GM12878 (cell line): ENCODE data around the gene KDM4C. TPM values are rescaled to one million over a fixed set of nuclear protein-coding genes. Genes with fewer than 3 reads are reported as not detected.

Experiments
- ATAC-seq: fragments of 200-7000 bp; cut with Tn5 transposase; 3 replicates; pipeline ENCODE4 v1.9.1; 2020; ENCODE audit warnings: mild to moderate bottlenecking, moderate library complexity
- BruUV-seq: library from RNA; stranded (reverse); fragments of 400-500 nt; replicated peaks from 2 replicates; lab custom pipeline; 2021; lab: Mats Ljungman, UMichigan
- CTCF ChIA-PET: fragments of 300-600 bp; sonication (Branson Sonifier 250); formaldehyde crosslinking; extraction: SDS; loops from one replicate; lab custom pipeline; 2021; ENCODE audit warnings: inconsistent platforms; lab: Yijun Ruan, JAX
- POLR2A ChIA-PET: fragments of 350-600 bp; formaldehyde crosslinking; extraction: SDS; loops from one replicate; lab custom pipeline; 2021; ENCODE audit warnings: inconsistent platforms; lab: Charles Lee
- RAD21 ChIA-PET: fragments of 300-600 bp; sonication (Branson Sonifier 250); formaldehyde crosslinking; loops from one replicate; lab custom pipeline; 2023; ENCODE audit warnings: antibody characterized with exemption; ENCODE audit not compliant: unreplicated experiment; lab: Charles Lee
- SMC1A ChIA-PET: fragments of 300-600 bp; sonication (Branson Sonifier 250); formaldehyde crosslinking; loops from one replicate; lab custom pipeline; 2023; ENCODE audit not compliant: unreplicated experiment, uncharacterized antibody; lab: Charles Lee
- DNase-seq: peaks from one replicate; pipeline ENCODE4 v3.0.0-alpha.2; 2011; ENCODE audit warnings: low read depth, low spot score
- FAIRE-seq: peaks from 3 replicates; lab custom pipeline; 2011; peaks lifted over from hg19 to GRCh38; lab: Jason Lieb, UNC
- H2AFZ ChIP-seq: 2 replicates; pipeline ENCODE4 v1.6.0; 2011; ENCODE audit warnings: low read depth, low read length, control low read depth; ENCODE audit not compliant: control insufficient read depth
- H3K27ac ChIP-seq: 2 replicates; pipeline ENCODE4 v1.5.1; 2011; ENCODE audit warnings: control low read depth; ENCODE audit not compliant: control insufficient read depth, insufficient read depth
- H3K27me3 ChIP-seq, 2 experiments: replicated peaks in 1 of 2; 2 replicates each; pipeline versions ENCODE4 v1.6.0 to v1.6.1; 2011; ENCODE audit warnings: low read length in 1 of 2; ENCODE audit not compliant: control insufficient read depth in 2 of 2, insufficient read depth in 2 of 2
- H3K36me3 ChIP-seq, 2 experiments: 2 replicates each; pipeline ENCODE4 v1.5.1; 2011; ENCODE audit warnings: low read length in 1 of 2; ENCODE audit not compliant: control insufficient read depth in 2 of 2, insufficient read depth in 2 of 2
- H3K4me1 ChIP-seq: 2 replicates; pipeline ENCODE4 v1.6.1; 2011; ENCODE audit warnings: mild to moderate bottlenecking, low read length, moderate library complexity, mixed read lengths; ENCODE audit not compliant: control insufficient read depth, insufficient read depth
- H3K4me2 ChIP-seq: 2 replicates; pipeline ENCODE4 v1.6.0; 2011; ENCODE audit warnings: control low read depth; ENCODE audit not compliant: control insufficient read depth, insufficient read depth
- H3K4me3 ChIP-seq: fragments of 200-600 bp; sonication (generic); 2 replicates; pipeline ENCODE4 v1.5.1; 2016
- H3K79me2 ChIP-seq: 2 replicates; pipeline ENCODE4 v1.6.0; 2011; ENCODE audit warnings: low read length; ENCODE audit not compliant: control insufficient read depth, insufficient read depth
- H3K9ac ChIP-seq: 2 replicates; pipeline ENCODE4 v1.8.0; 2011; ENCODE audit warnings: low read length, control low read depth, mixed read lengths; ENCODE audit not compliant: control insufficient read depth, insufficient read depth
- H3K9me3 ChIP-seq: replicated peaks from 3 replicates; pipeline ENCODE4 v1.5.1; 2011; ENCODE audit warnings: mild to moderate bottlenecking, low read length; ENCODE audit not compliant: control insufficient read depth, insufficient read depth
- H4K20me1 ChIP-seq: 2 replicates; pipeline ENCODE4 v1.6.0; 2011; ENCODE audit not compliant: control insufficient read depth, insufficient read depth
- BCL11A ChIP-seq: IDR thresholded peaks from 2 replicates; pipeline ENCODE4 v1.6.1; 2011; ENCODE audit warnings: low read depth, low read length
- CBX3 ChIP-seq: fragments of 200-600 bp; sonication (generic); IDR thresholded peaks from 2 replicates; pipeline ENCODE4 v1.6.1; 2016; ENCODE audit warnings: low read depth, borderline replicate concordance
- ELK1 ChIP-seq: IDR thresholded peaks from 2 replicates; pipeline ENCODE4 v1.6.1; 2012; ENCODE audit warnings: low read depth, low read length, improper control_type of control experiment
- ETV6 ChIP-seq, 2 experiments: fragments of 450-650 bp in 1 of 2; IDR thresholded peaks in 1 of 2; conservative IDR thresholded peaks in 1 of 2; 2 replicates each; pipeline ENCODE4 v1.6.1; 2014; ENCODE audit warnings: antibody characterized with exemption in 1 of 2, borderline replicate concordance in 1 of 2, low read depth in 1 of 2, mild to moderate bottlenecking in 1 of 2, moderate library complexity in 1 of 2
- MYB ChIP-seq: fragments of 150-350 bp; IDR thresholded peaks from 2 replicates; pipeline ENCODE4 v1.6.1; 2014; ENCODE audit warnings: mild to moderate bottlenecking, low read depth, low read length, borderline replicate concordance
- STAT3 ChIP-seq: IDR thresholded peaks from 2 replicates; pipeline ENCODE4 v1.6.1; 2011; ENCODE audit warnings: low read depth, low read length, improper control_type of control experiment
- TBL1XR1 ChIP-seq: IDR thresholded peaks from 2 replicates; pipeline ENCODE4 v1.6.1; 2012; ENCODE audit warnings: low read depth, low read length, improper control_type of control experiment
- WGBS: methylation state at CpG from one replicate; pipeline ENCODE4 v1.1.6; 2016; ENCODE audit warnings: low lambda C conversion rate; ENCODE audit not compliant: insufficient replicate concordance, insufficient coverage; ENCODE audit errors: missing lambda C conversion rate; 5-methylcytosine and 5-hydroxymethylcytosine counted together
- in situ Hi-C: fragments of 300-500 bp; cut with MboI; formaldehyde crosslinking; loops from 9 replicates; pipeline ENCODE4 v1.14.3; 2018; ENCODE audit warnings: mixed read lengths
- intact Hi-C: fragments of 100-400 bp; cut with micrococcal nuclease; formaldehyde crosslinking; loops from one replicate; pipeline ENCODE4 v1.14.2; 2022; ENCODE audit not compliant: unreplicated experiment
- polyA plus RNA-seq, 11 experiments: library from polyadenylated mRNA; depleted of rRNA in 4 of 11; unstranded in 6 of 11; stranded (reverse) in 5 of 11; fragments of >200 nt; fragmentation: Nextera tagmentation in 4 of 11; fragmentation: Illumina TruSeq in 1 of 11; extraction: Ambion mirVana in 4 of 11; extraction: Trizol in 1 of 11; gene quantifications; 1 replicate in 1 of 11; 2 replicates in 10 of 11; pipeline versions ENCODE4 v1.2.1 to v1.2.3, GENCODE V29; 2011 to 2016; ENCODE audit warnings: inconsistent platforms in 2 of 11, missing spikeins in 2 of 11, low read depth in 1 of 11
- total RNA-seq, 4 experiments: library from RNA; depleted of rRNA in 3 of 4; stranded (reverse); fragments of >200 nt in 3 of 4; fragmentation: Illumina TruSeq in 1 of 4; extraction: Trizol in 1 of 4; gene quantifications; 2 replicates each; pipeline versions ENCODE4 v1.2.1 to v1.2.3, GENCODE V29; 2013 to 2021

KDM4C gene
- total and polyA plus RNA-seq, 10 of the 15 experiments (the other 5 are each of a cell fraction or from before 2014, with no cell fraction given): 6.8 to 41.2 (median 20.1) TPM

- in situ Hi-C loops: no loop called here
- WGBS: 95% methylated on average over 3 of the region's 3 CpGs
Observed at GRCh38 chr9:6938447-6938846, 180.7 kb downstream of the KDM4C start.

More at GRCh38 chr9:6938447-6938846, 180.7 kb downstream of the KDM4C start:
- no peaks in the 10 kb centered on the region for H3K27me3 ChIP-seq
- RAD21 ChIA-PET: no interaction called here
- no TSS peak for BruUV-seq
- DNase-seq: no peak
- POLR2A ChIA-PET: interaction anchor here (1.0 kb wide), 1 partner anchor 21 kb away, joined by 3 read pairs; no protein-coding TSS in a partner anchor
- SMC1A ChIA-PET: interaction anchor here (1.3 to 1.5 kb wide), 3 partner anchors 9 to 15 kb away, joined by 3 to 4 read pairs (median 4); no protein-coding TSS in a partner anchor
- H3K79me2 ChIP-seq: no peaks in the 10 kb centered on the region
- no peak overlapping the region for H3K4me2 ChIP-seq
- H3K4me3 ChIP-seq: no peak overlapping the region
- H3K36me3 ChIP-seq: no peaks in the 10 kb centered on the region; a peak in 1 of 4 replicates
- TF ChIP-seq CBX3 (no peak), TBL1XR1 (no peak), STAT3 (no peak), MYB (no peak), ELK1 (no peak), ETV6 (conservative IDR thresholded peaks at IDR 0.05 in 1 of 2, IDR thresholded peaks at IDR 0.05 in 1 of 2; ENCODE audit: borderline replicate concordance in 1 of 2, low read depth in 1 of 2) (no peak), BCL11A (no peak)
- FAIRE-seq: no peak
- intact Hi-C loops: no loop called here
- no peak overlapping the region for H2AFZ ChIP-seq
- H3K4me1 ChIP-seq: peaks cover 6% of the 10 kb centered on the region; the same call in 1 of the 2 replicates
- CTCF ChIA-PET: interaction anchor here (1.0 to 1.8 kb wide), 3 partner anchors 9 to 111 kb away, joined by 3 to 4 read pairs (median 4); no protein-coding TSS in a partner anchor
- H3K9ac ChIP-seq: no peak overlapping the region
- no peak for ATAC-seq
- H4K20me1 ChIP-seq: no peaks in the 10 kb centered on the region
- no peaks in the 10 kb centered on the region; the same call in 1 of the 3 replicates for H3K9me3 ChIP-seq
- H3K27ac ChIP-seq: no peak overlapping the region
